GM21825 (cell line): Measurements from ENCODE around the gene NR1I3.

Experiments
- ATAC-seq: cut with Tn5 transposase; IDR thresholded peaks from one replicate; pipeline ENCODE4 v1.9.1; 2021; ENCODE audit warnings: mild to moderate bottlenecking, moderate library complexity; ENCODE audit not compliant: unreplicated experiment

NR1I3 gene

GRCh38 chr1:161196521-161197451 lies 41.2 kb downstream of the NR1I3 start:
- no peak for ATAC-seq

- ATAC-seq: no peak
Measured at GRCh38 chr1:161196111-161196510, 41.9 kb downstream of the NR1I3 start.

DNA sequence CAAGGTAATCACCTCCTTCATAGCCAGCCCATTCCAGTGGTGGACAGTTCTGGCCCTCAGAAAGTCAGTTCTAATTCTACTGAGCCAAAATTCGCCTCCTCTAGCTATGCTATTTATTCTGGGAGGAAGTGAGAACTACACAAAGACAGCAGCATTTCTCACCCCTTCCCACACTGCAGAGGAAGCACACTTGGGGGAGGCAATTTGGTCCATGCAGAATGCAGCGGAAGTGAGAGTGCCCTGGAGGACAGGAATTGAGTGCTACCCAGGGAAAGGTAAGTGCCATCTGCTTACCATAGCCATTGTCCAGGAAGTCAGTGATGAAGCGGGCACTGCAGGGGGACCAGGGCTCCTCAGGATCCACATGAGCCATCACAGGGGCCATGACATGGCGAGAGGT lies 42.8 kb downstream of the NR1I3 start:
- ATAC-seq: no peak

- ATAC-seq: no peak
Measured at GRCh38 chr1:161193561-161194235, 44.3 kb downstream of the NR1I3 start.

- no peak for ATAC-seq
Measured at GRCh38 chr1:161192476-161193465, 45.2 kb downstream of the NR1I3 start.

GRCh38 chr1:161191971-161192370 lies 46.0 kb downstream of the NR1I3 start:
- ATAC-seq: no peak

GRCh38 chr1:161190962-161191521 lies 47.0 kb downstream of the NR1I3 start:
- ATAC-seq: no peak

DNA sequence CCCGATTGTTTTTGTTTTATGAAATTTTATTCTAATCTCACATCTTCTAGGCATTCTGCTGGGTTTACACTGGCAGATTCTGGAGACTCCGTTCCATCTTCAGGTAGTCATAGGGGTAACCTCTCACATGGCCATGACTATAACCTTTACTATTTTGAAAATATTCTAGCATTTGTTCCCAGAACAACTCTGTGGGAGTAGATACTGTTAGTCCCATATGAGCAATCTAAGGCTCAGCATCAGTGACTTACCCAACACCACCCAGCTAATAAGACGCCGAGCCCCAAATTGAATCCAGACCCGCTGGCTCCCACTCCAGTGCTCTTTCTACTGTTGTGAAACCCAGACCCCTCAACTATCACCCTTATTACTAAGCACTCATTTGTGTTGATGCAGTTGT lies 49.0 kb downstream of the NR1I3 start:
- ATAC-seq: no peak

- ATAC-seq: no peak
Measured at GRCh38 chr1:161188381-161188780, 49.6 kb downstream of the NR1I3 start.

DNA sequence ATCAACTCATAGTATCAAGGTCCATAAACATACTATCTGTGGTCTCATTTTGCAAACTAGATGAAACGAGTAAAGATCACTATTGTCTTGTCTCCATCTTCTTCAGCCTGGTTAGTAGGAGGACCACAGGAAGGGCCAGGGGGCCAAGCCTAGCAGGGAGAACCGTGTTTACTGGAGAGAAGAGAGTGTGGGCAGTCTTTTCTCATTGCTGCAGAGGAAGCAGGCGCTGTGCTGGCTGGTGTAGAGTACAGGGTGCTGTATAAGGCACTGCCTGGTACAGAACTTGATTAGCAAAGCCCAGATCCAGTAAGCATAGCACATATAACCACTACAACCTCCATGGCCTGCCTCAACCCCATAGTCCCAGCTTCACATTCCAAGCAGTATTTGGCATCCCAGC lies 50.7 kb downstream of the NR1I3 start:
- ATAC-seq: no peak

DNA sequence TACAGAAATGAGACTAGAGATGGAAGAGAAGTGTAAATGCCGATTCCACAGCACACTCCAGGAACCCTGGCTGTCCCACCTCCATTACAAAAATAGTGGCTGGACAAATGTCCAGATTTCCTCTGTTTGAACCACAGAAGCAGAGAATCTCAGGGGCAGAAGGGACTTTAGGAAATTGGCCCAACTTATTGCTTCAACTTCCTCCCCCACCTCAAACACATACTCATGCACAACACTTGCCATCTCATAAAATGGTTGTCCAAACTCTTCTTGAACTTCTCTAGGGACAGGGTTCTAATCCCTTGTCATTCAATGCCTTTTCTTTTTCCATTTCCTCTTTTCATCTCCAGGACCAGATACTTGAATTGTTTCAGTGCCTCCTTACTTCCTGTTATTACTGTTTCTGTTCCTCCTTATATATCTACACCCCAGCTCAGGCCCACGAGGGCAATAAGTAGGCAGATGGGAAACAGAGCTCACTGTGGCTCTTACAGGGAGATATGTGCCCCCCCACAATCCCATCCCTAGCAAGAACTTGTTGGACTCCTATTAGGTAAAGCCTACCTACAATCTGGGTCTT lies 52.2 kb downstream of the NR1I3 start:
- peak; percentile 26 for ATAC-seq

GRCh38 chr1:161185282-161185682 lies 52.7 kb downstream of the NR1I3 start:
- ATAC-seq: peak; percentile 60

DNA sequence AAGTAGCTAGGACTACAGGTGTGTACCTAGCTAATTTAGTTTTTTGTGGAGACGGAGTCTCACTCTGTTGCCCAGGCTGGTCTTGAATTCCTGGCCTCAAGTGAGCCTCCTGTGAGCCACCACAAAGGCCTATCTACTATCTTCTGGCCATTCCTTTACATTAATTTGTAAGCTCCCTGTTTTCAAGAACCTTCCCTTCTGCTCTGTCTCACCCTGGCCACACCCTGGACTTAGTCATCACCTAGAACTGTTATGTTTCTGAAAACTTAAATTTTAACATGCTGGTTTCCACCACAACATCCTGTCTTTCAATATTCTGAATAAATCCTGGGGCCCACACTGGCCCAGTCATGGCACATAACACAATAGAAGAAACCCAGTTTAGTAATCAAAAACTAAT lies 55.8 kb downstream of the NR1I3 start:
- ATAC-seq: peak; percentile 48

DNA sequence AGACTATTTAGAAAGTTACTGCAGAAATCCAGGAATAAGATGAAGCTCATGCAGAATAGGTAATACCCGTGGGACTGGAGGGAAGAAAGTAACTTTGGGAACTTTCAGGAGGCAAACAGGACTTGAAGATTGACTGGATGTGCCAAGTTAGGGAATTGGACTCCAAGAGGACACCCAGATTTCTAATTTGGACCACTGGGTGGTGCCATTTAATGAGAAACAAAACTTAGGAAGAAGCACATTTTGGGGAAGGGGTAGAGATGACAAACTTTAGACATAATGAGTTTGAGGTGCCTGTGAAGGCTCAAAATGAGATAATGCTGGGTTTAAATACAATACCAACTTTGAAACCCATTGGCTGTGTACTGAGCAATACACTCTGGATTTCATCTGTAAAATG lies 57.4 kb downstream of the NR1I3 start:
- no peak for ATAC-seq

DNA sequence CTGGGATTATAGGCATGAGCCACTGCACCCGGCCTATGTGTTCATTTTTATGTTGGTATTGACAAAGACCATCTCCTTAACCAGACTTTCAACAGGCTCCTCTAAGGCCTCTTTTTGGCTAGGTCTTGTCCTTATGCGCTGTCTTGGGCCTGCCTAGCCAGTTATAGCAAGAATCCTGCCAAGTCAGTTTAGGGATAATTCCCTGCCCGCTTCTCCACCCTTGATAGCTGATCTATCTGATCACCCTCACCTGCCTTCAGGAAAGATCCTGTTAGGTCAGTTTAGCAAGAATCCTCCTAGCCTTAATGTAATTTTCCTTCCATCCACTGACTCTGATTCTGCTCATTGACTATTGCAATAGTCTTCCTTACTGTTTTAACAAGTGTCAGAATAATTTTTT lies 58.3 kb downstream of the NR1I3 start:
- ATAC-seq: no peak
